SK-N-MC (cell line): ENCODE measurements around the gene RPS6KB2.

ENCODE experiments used
- EZH2 ChIP-seq: fragments of 200-600 bp; sonication (generic); IDR thresholded peaks from one replicate; pipeline ENCODE4 v1.6.1; 2017; ENCODE audit warnings: antibody characterized with exemption
- POLR2AphosphoS5 ChIP-seq: IDR thresholded peaks from 2 replicates; pipeline ENCODE4 v1.6.1; 2012; ENCODE audit warnings: mild to moderate bottlenecking, low read depth, low read length, borderline replicate concordance

DNA sequence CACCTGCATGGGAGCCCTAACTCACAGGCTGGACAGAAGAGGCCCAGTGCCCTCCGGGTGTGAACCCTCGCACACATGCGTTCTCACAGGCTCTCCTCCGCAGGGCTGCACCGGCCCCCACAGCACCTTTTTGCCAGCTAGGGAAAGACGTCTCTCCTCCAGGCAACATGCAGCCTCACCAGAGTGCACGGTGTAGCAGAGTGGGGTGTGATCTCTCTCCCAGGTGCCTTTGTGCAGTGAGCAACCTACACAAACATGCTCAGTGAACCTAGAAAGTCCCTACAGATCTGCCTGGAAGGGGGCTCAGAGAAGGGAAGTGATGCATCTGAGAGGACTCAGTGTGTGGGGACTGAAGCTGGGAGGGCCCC is 16.5 kb upstream of the RPS6KB2 start:
- no peak for TF ChIP-seq EZH2
- no peak for TF ChIP-seq POLR2AphosphoS5
